Measurements from ENCODE around the gene NPEPL1. TPM values are rescaled to one million over a fixed set of nuclear protein-coding genes. Genes with fewer than 3 reads are reported as not detected.

Gene NPEPL1
- total RNA-seq, 1 experiment from 2014 or later, result 41.9 TPM

DNA sequence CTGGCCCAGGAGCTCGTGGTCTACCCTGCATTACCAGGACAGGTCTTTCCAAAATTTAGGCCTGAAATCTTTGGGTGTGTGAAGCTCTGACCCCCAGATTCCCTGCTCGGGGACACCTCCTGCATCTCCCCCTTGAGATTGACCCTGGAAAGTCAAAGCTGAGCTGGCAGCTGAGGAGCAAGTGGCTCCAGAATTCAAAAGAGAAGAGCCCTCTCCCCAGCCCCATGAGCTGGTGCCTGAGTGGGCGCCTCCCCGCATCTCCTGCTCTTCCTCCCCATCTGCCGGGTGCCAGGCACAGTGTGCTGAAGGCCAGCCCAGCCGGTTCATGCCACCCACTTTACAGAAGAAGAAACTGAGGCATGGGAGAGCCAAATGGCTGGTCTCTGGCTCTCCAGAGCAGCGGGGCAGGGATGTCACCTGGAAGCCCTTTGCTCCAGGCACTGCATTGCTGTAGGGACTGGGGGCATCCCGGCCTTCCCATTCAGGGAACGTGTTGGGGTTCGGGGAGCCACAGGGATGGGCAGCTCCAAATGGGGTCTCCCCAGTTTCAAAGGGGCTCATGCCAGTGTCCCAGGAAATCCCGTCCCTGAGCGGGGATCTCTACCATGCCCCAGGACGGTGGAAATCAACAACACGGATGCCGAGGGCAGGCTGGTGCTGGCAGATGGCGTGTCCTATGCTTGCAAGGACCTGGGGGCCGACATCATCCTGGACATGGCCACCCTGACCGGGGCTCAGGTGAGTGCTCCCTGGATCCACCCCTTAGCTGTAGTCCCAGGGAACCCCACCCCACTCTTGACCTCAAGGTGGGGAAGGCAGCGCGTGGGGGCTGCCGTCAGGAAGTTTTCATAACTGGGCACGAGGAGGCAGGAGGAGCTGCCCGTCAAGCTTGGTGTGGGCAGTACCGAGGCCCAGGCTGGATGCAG, 20.5 kb downstream of the NPEPL1 start:
- Mint-ChIP-seq H3K4me3 (ENCODE audit: unreplicated experiment) (no peak overlapping the region), H3K36me3 (ENCODE audit: insufficient read depth, unreplicated experiment) (peaks cover 14% of the 10 kb centered on the region), H3K9me3 (ENCODE audit: unreplicated experiment) (no peaks in the 10 kb centered on the region), H3K27me3 (ENCODE audit: insufficient read depth, unreplicated experiment) (no peaks in the 10 kb centered on the region), H3K27ac (ENCODE audit: unreplicated experiment) (no peak overlapping the region), H3K4me1 (ENCODE audit: low read depth, unreplicated experiment) (no peaks in the 10 kb centered on the region)
- Histone ChIP-seq H3K36me3 (ENCODE audit: control insufficient read depth, insufficient read depth, low read length) (no peaks in the 10 kb centered on the region), H3K27me3 (replicated peaks; ENCODE audit: control insufficient read depth, insufficient read depth, low read length) (no peaks in the 10 kb centered on the region), H3K4me1 (no peaks in the 10 kb centered on the region), H3K9me3 (no peaks in the 10 kb centered on the region), H3K4me3 (ENCODE audit: low read depth, low read length) (no peak overlapping the region)
- POLR2A ChIA-PET, result no interaction called here
- intact Hi-C loops (cut with micrococcal nuclease; ENCODE audit: unreplicated experiment), result no loop called here
- BruUV-seq (replicated peaks), result no TSS peak
- CTCF ChIA-PET, result no interaction called here
- peak in 1 of 2 experiments; percentile 34 for DNase-seq
- TF ChIP-seq, protein P1, sequence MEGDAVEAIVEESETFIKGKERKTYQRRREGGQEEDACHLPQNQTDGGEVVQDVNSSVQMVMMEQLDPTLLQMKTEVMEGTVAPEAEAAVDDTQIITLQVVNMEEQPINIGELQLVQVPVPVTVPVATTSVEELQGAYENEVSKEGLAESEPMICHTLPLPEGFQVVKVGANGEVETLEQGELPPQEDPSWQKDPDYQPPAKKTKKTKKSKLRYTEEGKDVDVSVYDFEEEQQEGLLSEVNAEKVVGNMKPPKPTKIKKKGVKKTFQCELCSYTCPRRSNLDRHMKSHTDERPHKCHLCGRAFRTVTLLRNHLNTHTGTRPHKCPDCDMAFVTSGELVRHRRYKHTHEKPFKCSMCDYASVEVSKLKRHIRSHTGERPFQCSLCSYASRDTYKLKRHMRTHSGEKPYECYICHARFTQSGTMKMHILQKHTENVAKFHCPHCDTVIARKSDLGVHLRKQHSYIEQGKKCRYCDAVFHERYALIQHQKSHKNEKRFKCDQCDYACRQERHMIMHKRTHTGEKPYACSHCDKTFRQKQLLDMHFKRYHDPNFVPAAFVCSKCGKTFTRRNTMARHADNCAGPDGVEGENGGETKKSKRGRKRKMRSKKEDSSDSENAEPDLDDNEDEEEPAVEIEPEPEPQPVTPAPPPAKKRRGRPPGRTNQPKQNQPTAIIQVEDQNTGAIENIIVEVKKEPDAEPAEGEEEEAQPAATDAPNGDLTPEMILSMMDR (IDR thresholded peaks at IDR 0.05; ENCODE audit: insufficient read depth in 1 of 2, low read depth in 1 of 2, low read length in 1 of 2, severe bottlenecking in 1 of 2, unreplicated experiment in 1 of 2), result no peak

DNA sequence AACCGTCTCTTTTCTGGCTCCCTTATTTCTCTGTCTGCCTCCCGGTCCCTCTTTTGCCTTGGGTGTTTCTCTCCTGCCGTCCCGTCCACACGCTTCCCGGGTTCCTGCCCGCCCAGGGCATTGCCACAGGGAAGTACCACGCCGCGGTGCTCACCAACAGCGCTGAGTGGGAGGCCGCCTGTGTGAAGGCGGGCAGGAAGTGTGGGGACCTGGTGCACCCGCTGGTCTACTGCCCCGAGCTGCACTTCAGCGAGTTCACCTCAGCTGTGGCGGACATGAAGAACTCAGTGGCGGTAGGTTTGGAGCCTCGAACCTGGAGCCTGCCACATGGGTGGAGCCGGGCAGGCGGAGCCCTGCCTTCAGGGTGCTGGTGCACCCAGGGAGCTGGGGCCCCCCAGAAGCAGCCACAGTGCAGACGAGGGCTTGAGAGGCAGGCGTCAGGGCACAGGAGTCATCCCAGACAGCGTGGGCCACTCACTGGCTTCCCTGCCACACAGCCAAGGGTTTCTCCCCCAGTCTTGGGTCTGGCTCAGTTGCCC, 21.3 kb downstream of the NPEPL1 start:
- no peaks in the 10 kb centered on the region for H3K4me1 ChIP-seq
- ChIA-PET POLR2A (no interaction called here), CTCF (no interaction called here)
- TF ChIP-seq, protein P1 (IDR thresholded peaks at IDR 0.05; ENCODE audit: insufficient read depth in 1 of 2, low read depth in 1 of 2, low read length in 1 of 2, severe bottlenecking in 1 of 2, unreplicated experiment in 1 of 2), result no peak
- DNase-seq, result peak in 1 of 2 experiments; percentile 49
- no peaks in the 10 kb centered on the region for H3K27me3 ChIP-seq (replicated peaks; ENCODE audit: control insufficient read depth, insufficient read depth, low read length)
- intact Hi-C loops (cut with micrococcal nuclease; ENCODE audit: unreplicated experiment), result no loop called here
- no peak overlapping the region for H3K4me3 ChIP-seq (ENCODE audit: low read depth, low read length)
- H3K9me3 Mint-ChIP-seq (ENCODE audit: unreplicated experiment), result no peaks in the 10 kb centered on the region
- H3K36me3 Mint-ChIP-seq (ENCODE audit: insufficient read depth, unreplicated experiment), result peaks cover 14% of the 10 kb centered on the region
- H3K27ac Mint-ChIP-seq (ENCODE audit: unreplicated experiment), result no peak overlapping the region
- no peaks in the 10 kb centered on the region for H3K27me3 Mint-ChIP-seq (ENCODE audit: insufficient read depth, unreplicated experiment)
- H3K4me1 Mint-ChIP-seq (ENCODE audit: low read depth, unreplicated experiment), result no peaks in the 10 kb centered on the region
- H3K36me3 ChIP-seq (ENCODE audit: control insufficient read depth, insufficient read depth, low read length), result no peaks in the 10 kb centered on the region
- H3K9me3 ChIP-seq, result no peaks in the 10 kb centered on the region
- BruUV-seq (replicated peaks), result no TSS peak
- H3K4me3 Mint-ChIP-seq (ENCODE audit: unreplicated experiment), result no peak overlapping the region

DNA sequence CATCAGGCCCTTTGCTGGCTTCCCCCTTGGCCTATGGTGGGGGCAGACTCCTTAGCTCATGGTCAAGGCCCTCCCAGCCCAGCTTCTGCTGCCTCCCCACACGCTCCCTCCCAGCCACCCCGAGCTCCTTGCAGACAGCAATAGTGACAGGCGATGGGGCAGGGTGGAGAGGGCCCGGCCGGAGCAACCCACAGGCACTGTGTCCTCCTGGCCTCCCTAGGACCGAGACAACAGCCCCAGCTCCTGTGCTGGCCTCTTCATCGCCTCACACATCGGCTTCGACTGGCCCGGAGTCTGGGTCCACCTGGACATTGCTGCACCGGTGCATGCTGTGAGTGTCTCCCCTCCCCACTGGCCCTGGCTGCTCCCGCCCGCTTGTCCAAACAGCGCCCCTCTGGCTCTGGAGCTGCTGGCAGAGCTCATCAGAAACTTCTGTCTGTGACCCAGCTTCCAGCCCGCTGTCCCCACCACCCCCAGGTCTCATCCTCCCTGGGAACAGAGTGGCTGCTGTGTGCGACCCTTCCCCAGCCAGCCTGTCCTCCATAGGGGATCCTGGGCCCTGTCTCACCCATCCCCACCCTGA, 21.8 kb downstream of the NPEPL1 start:
- Histone ChIP-seq H3K4me3 (ENCODE audit: low read depth, low read length) (no peak overlapping the region), H3K36me3 (ENCODE audit: control insufficient read depth, insufficient read depth, low read length) (no peaks in the 10 kb centered on the region), H3K27me3 (replicated peaks; ENCODE audit: control insufficient read depth, insufficient read depth, low read length) (no peaks in the 10 kb centered on the region), H3K9me3 (no peaks in the 10 kb centered on the region), H3K4me1 (no peaks in the 10 kb centered on the region)
- Mint-ChIP-seq H3K27ac (ENCODE audit: unreplicated experiment) (no peak overlapping the region), H3K9me3 (ENCODE audit: unreplicated experiment) (no peaks in the 10 kb centered on the region), H3K27me3 (ENCODE audit: insufficient read depth, unreplicated experiment) (no peaks in the 10 kb centered on the region), H3K4me3 (ENCODE audit: unreplicated experiment) (no peak overlapping the region), H3K4me1 (ENCODE audit: low read depth, unreplicated experiment) (no peaks in the 10 kb centered on the region), H3K36me3 (ENCODE audit: insufficient read depth, unreplicated experiment) (peaks cover 14% of the 10 kb centered on the region)
- ChIA-PET POLR2A (no interaction called here), CTCF (no interaction called here)
- TF ChIP-seq, protein P1 (IDR thresholded peaks at IDR 0.05; ENCODE audit: insufficient read depth in 1 of 2, low read depth in 1 of 2, low read length in 1 of 2, severe bottlenecking in 1 of 2, unreplicated experiment in 1 of 2), result no peak
- DNase-seq, result peak in 1 of 2 experiments; percentile 52
- intact Hi-C loops (cut with micrococcal nuclease; ENCODE audit: unreplicated experiment), result no loop called here
- BruUV-seq (replicated peaks), result no TSS peak

All from Caco-2 (cell line).